Heart right ventricle (tissue), 16 donors: Measurements from ENCODE around the gene GIMAP6. TPM values are rescaled to one million over a fixed set of nuclear protein-coding genes. Genes with fewer than 3 reads are reported as not detected.
"Not testable (repeated sequence)": the region's sequence is repeated elsewhere in the genome, so short reads cannot be mapped to it uniquely, and the experiment has no call there.

Experiments used
- ATAC-seq, 8 donors: fragments of 200-7000 bp; cut with Tn5 transposase; one replicate each; pipeline ENCODE4 v1.9.1; 2020; ENCODE audit warnings: mild to moderate bottlenecking in 8 of 8, moderate library complexity in 8 of 8, moderate number of reproducible peaks in 1 of 8
- DNase-seq, 2 donors: peaks; one replicate each; pipeline ENCODE4 v3.0.0-alpha.2; 2020
- H3K27ac ChIP-seq, 10 donors: fragments of 200-600 bp; sonication (generic) in 2 of 10; one replicate each; pipeline versions ENCODE4 v1.5.0 to v1.8.0; 2020 to 2022; ENCODE audit warnings: mild to moderate bottlenecking in 3 of 10
- H3K27me3 ChIP-seq, 7 donors: fragments of 200-600 bp; one replicate each; pipeline ENCODE4 v1.8.0; 2021 to 2022; ENCODE audit warnings: mild to moderate bottlenecking in 2 of 7
- H3K36me3 ChIP-seq, 9 donors: fragments of 200-600 bp; sonication (generic) in 1 of 9; one replicate each; pipeline versions ENCODE4 v1.5.0 to v1.8.0; 2020 to 2022; ENCODE audit warnings: mild to moderate bottlenecking in 2 of 9
- H3K4me1 ChIP-seq, 9 donors: fragments of 200-600 bp; sonication (generic) in 1 of 9; one replicate each; pipeline versions ENCODE4 v1.5.0 to v1.8.0; 2020 to 2022; ENCODE audit warnings: mild to moderate bottlenecking in 4 of 9
- H3K4me3 ChIP-seq, 10 donors: fragments of 200-600 bp; sonication (generic) in 2 of 10; one replicate each; pipeline versions ENCODE4 v1.5.0 to v1.8.0; 2020 to 2022; ENCODE audit warnings: mild to moderate bottlenecking in 7 of 10, moderate library complexity in 2 of 10
- H3K9me3 ChIP-seq, 11 donors: fragments of 200-600 bp in 10 of 11; sonication (generic) in 2 of 11; one replicate each; pipeline versions ENCODE4 v1.5.0 to v1.8.0; 2013 to 2022; ENCODE audit warnings: mild to moderate bottlenecking in 2 of 11, control low read depth in 1 of 11, moderate library complexity in 1 of 11
- CTCF ChIP-seq, 9 donors: fragments of 200-600 bp; sonication (generic) in 2 of 9; IDR thresholded peaks; one replicate each; pipeline versions ENCODE4 v1.5.0 to v1.8.0; 2021 to 2022; ENCODE audit warnings: antibody characterized with exemption in 9 of 9, mild to moderate bottlenecking in 5 of 9, moderate library complexity in 1 of 9
- WGBS, 2 donors: extraction: QIAGEN DNeasy Blood & Tissue Kit; methylation state at CpG; one replicate each; pipeline ENCODE4 v1.1.7; 2013; ENCODE audit warnings: inconsistent platforms in 1 of 2; 5-methylcytosine and 5-hydroxymethylcytosine counted together
- intact Hi-C, 10 donors: fragments of 100-400 bp; cut with DNase I; formaldehyde crosslinking; loops; one replicate each; pipeline versions ENCODE4 v1.11.1 to v1.14.2; 2022
- polyA plus RNA-seq, 2 donors: library from polyadenylated mRNA; stranded (reverse); fragments of 200-250 nt; gene quantifications; one replicate each; pipeline ENCODE4 v1.2.3, GENCODE V29; 2013
- total RNA-seq, 10 donors: library from RNA; stranded (reverse); fragmentation: NEBNext Ultra II Directional in 3 of 10; extraction: Animal tissue kit (Norgen Biotek cat#: 25700) in 3 of 10; gene quantifications; one replicate each; pipeline versions ENCODE4 v1.2.1 to v1.2.4, GENCODE V29; 2021 to 2023
- donor health status: Arrhythmogenic right ventricular cardiomyopathy.
- donor health status: ischemic (EF 13 %, LVEDD 7.1; RV severe dilation, severe dysfunction).
- donor health status: healthy with polysubstance abuse.
- donor health status: DM: no; HTN: yes; CAD: no.
- donor health status: DM: no; HTN: no; CAD: no.
- donor health status: ischemic (EF 25% LVEDD 6.9; RV normal size, moderate dysfunction).
- donor health status: ischemic (EF 25% LVEDD 5.7; RV mildly dilated, moderate dysfunction).
- donor health status: healthy.
- donor health status: DM: yes; HTN: yes; CAD: no.
- donor health status: Ischemic cardiomyopathy.
- donor health status: ischemic (EF 35%, LVEDD 5.7; RV mildly dilated, moderate dysfunction).
- donor health status: nonischemic (EF 11% LVEDD 7.7; RV severe dilation, severe dysfunction).
- donor health status: DM: yes; HTN: yes; CAD: no.
- donor health status: PGD.
- donor health status: ischemic (EF 29% LVEDD 5.4; RV normal size, mild dysfunction).
- donor health status: nonischemic (EF 23%, LVEDD 6.1; RV moderate dilation, normal function).

GIMAP6 gene
- total and polyA plus RNA-seq, 12 donors = 13.7 to 42.9 (median 24.5) TPM

GRCh38 chr7:150620061-150620460 is 12.1 kb downstream of the GIMAP6 start:
- no peak for TF ChIP-seq CTCF (IDR thresholded peaks at IDR 0.05)
- ATAC-seq = peak in 1 of 8 donors; percentile 20
- intact Hi-C loops = loop anchor here in 1 of 10 donors (10.0 kb wide), 1 partner anchor 125 kb away; no protein-coding TSS in a partner anchor
- DNase-seq = no peak
- Histone ChIP-seq H3K4me1 (peaks cover 0 to 14% (median 0%) of the 10 kb centered on the region in 9 donors), H3K4me3 (no peak overlapping the region), H3K27ac (peak overlapping the region in 4 of 10 donors; percentile 23 to 71 (median 46)), H3K9me3 (peaks cover 0 to 6% (median 0%) of the 10 kb centered on the region in 11 donors), H3K36me3 (peaks cover 0 to 8% (median 0%) of the 10 kb centered on the region in 9 donors), H3K27me3 (no peaks in the 10 kb centered on the region)
- WGBS, 2 donors = 90 to 93% methylated on average over 3 of the region's 3 CpGs

- H3K9me3 ChIP-seq, H3K36me3 ChIP-seq, H3K27ac ChIP-seq, intact Hi-C loops, DNase-seq, H3K4me3 ChIP-seq, ATAC-seq, H3K4me1 ChIP-seq, H3K27me3 ChIP-seq: not testable (repeated sequence)
- WGBS, 2 donors = 79 to 80% methylated on average over 5 of the region's 5 CpGs
Observed at GRCh38 chr7:150615221-150615755, 16.9 kb downstream of the GIMAP6 start.

GRCh38 chr7:150614426-150614825 is 17.8 kb downstream of the GIMAP6 start:
- WGBS, 2 donors = 71 to 89% methylated on average over 1 of the region's 1 CpG
- H3K27ac ChIP-seq, H3K27me3 ChIP-seq, H3K4me3 ChIP-seq, H3K36me3 ChIP-seq, intact Hi-C loops, ATAC-seq, H3K9me3 ChIP-seq, DNase-seq: not testable (repeated sequence)
- H3K4me1 ChIP-seq = peaks cover 0 to 13% (median 0%) of the 10 kb centered on the region in 9 donors

GRCh38 chr7:150613880-150614279 is 18.3 kb downstream of the GIMAP6 start:
- H3K9me3 ChIP-seq = peaks cover 0 to 6% (median 0%) of the 10 kb centered on the region in 11 donors
- TF ChIP-seq CTCF (IDR thresholded peaks at IDR 0.05) = no peak
- no peak overlapping the region for H3K4me3 ChIP-seq
- ATAC-seq = no peak
- intact Hi-C loops = no loop called here
- DNase-seq = no peak
- H3K4me1 ChIP-seq = peaks cover 0 to 13% (median 0%) of the 10 kb centered on the region in 9 donors
- no peaks in the 10 kb centered on the region for H3K27me3 ChIP-seq
- no peak overlapping the region for H3K27ac ChIP-seq
- H3K36me3 ChIP-seq = no peaks in the 10 kb centered on the region
- WGBS, 2 donors = 51 to 72% methylated on average over 1 of the region's 1 CpG

GRCh38 chr7:150612925-150613324 is 19.3 kb downstream of the GIMAP6 start:
- Histone ChIP-seq H3K4me3 (no peak overlapping the region), H3K9me3 (peaks cover 0 to 6% (median 0%) of the 10 kb centered on the region in 11 donors), H3K4me1 (peaks cover 0 to 13% (median 0%) of the 10 kb centered on the region in 9 donors), H3K27me3 (no peaks in the 10 kb centered on the region), H3K36me3 (no peaks in the 10 kb centered on the region), H3K27ac (no peak overlapping the region)
- no peak for TF ChIP-seq CTCF (IDR thresholded peaks at IDR 0.05)
- intact Hi-C loops = no loop called here
- no peak for DNase-seq
- no peak for ATAC-seq
- 82 to 87% methylated on average over 3 of the region's 3 CpGs for WGBS, 2 donors
